Renal pelvis (tissue), 4 donors: Measurements from ENCODE around the gene SCNN1B. TPM values are rescaled to one million over a fixed set of nuclear protein-coding genes. Genes with fewer than 3 reads are reported as not detected.
"Not testable (repeated sequence)": the region's sequence is repeated elsewhere in the genome, so short reads cannot be mapped to it uniquely, and the experiment has no call there.

Experiments used
- DNase-seq: peaks from one replicate; pipeline ENCODE4 v3.0.0-alpha.2; 2013
- polyA plus RNA-seq, 3 donors: library from polyadenylated mRNA; unstranded; fragments of 120-200 nt; gene quantifications; one replicate each; pipeline ENCODE4 v1.2.1, GENCODE V29; 2013; ENCODE audit not compliant: insufficient read length in 3 of 3

SCNN1B gene
- polyA plus RNA-seq, 3 donors, result 16.4 to 17.7 (median 17.2) TPM

DNA sequence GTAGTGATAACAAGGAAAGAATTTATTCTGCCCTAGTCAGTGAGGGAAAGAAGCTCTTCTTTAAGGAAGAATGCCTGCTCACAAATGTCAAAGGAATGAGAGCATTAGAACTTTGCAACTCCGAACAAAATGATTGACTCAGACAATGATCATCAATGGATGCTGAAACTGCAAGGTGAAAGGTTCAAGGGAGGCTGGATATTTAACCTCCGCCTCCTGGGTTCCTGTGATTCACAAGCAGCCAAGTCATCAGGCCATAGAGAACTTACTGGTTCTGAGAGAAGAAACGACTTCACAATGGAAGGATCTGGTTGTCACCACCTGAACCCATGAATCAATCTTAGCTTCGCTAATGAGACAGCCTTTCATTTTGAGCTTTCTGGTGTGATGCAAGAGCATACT is 16.0 kb upstream of the SCNN1B start:
- no peak for DNase-seq

DNA sequence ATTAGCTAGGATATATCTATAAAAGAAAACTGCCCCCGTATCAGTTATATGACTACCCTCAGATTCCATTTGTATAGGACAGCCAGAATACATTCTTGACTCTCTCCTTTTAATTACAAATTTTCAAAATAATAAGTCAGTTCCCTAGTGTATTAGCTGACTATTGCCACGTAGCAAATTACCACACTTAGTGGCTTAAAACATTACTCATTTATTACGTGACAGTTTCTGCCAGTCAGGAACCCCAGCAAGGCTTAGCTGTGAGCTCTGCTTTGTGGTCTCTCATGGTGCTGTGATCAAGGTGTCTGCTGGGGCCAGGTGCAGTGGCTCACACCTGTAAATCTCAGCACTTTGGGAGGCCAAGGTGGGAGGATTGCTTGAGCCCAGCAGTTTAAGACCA is 13.9 kb upstream of the SCNN1B start:
- DNase-seq, result no peak

DNA sequence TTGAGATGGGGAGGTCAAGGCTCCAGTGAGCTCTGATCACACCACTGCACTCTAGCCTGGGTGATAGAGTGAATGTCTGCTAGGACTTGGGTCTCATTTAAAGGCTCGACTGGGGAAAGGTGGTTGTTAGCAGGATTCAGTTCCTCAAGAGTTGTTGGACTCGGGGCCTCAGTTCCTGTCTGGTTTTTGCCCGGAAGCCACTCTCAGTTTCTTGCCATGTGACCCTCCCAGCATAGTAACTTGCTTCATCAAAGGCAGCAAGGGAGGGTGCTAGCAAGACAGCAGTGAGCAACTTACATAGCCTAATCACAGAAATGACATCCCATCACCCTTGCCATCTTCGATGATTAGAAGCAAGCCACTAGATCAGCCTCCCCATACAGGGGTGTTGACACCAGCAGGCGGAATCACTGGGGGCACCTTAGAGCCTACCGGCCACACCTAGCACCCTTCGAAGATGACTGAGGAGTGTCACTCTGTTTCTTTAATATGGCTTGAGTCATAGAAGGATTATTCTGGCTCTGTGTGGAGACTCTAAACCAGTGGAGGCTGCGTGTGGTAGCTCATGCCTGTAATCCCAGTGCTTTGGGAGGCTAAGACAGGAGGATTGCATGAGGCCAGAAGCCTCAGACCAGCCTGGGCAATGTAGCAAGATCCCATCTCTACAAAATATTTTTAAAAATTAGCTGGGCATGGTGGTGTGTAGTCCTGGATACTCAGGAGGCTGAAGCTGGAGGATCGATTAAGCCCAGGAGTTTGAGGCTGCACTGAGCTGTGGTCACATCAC is 13.2 kb upstream of the SCNN1B start:
- DNase-seq, result no peak

DNA sequence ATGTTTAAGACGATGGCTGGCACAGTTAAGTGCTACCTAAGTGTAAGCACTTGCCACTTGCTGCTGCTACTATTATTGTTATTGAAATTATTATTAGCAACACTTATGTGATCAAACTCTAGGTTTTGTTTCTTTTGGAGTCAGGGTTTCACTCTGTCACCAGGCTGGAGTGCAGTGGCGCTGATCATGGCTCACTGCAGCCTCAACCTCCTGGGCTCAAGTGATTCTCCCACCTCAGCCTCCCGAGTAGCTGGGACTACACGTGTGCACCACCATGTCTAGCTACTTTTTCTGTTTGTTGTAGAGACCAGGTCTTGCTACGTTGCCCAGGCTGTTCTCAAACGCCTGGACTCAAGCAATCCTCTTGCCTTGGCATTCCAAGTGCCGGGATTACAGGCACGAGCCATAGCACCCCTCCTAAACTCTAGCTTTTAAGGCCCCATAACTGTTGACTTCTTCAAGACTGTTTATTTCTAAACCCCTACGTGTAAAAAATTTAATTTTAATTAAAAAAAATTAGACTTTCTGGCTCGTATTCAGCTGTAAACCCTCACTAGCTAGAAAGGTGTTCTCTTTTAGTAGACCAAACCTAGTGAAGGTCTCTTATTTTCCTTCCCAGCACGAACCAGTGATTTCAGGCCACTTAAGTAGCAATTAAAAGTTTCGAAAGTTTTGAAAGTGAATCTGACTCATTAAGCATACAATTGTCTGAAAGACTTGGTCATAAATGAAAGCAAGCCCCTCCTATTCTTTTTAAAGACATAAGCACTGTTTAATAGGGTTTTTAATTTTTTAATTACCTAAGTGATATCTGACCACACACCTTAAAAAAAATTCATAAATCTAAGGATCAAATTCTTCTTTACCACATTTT is 11.7 kb upstream of the SCNN1B start:
- DNase-seq, result no peak

DNA sequence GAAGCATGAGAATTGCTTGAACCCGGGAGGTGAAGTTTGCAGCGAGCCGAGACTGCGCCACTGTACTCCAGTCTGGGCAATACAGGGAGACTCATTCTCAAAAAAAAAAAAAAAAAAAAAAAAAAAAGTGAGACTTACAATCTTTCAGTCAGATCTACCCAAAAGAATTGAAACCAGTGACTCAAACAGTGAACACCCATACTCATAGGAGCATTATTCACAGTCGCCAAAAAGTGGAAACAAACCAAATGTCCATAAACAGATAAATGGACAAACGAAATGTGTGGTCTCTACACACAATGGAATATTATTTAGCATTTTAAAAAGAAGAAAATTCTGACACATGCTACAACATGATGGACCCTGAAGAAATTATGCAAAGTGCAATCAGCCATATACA is 9.1 kb upstream of the SCNN1B start:
- no peak for DNase-seq

DNA sequence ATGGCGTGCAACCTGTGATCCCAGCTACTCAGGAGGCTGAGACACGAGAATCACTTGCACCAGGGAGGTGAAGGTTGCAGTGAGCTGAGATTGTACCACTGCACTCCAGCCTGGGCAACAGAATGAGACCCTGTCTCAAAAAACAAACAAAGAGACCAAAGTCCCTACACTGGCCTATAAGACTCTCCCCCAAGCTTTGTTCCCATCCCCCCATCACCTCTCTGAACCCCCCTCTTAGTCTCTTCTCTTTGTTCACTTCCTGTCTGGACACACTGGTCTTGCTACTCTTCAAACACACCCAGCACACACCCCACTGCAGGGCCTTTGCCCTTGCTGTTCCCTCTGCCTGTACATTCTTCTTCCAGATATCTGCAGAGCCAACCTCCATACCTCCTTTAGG is 7.8 kb upstream of the SCNN1B start:
- DNase-seq, result no peak

DNA sequence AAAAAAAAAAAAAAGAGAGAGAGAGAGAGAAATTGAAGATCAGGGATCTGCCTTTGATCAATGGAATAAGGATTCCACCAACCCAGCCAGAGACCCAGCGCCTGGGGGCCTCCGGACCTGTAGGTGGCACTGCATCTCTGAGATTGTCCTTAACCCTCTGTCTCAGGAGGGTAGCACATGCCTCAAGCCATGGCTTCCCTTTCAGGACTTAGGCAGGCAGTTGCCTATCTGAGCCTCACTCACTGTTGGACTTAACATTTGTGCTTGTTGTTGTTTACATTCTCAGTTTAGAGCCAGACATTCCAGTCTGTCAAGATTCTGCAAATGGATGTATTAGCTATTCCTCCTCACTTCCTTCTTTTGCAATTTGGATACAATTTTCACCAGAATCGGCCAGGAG is 5.1 kb upstream of the SCNN1B start:
- no peak for DNase-seq

DNA sequence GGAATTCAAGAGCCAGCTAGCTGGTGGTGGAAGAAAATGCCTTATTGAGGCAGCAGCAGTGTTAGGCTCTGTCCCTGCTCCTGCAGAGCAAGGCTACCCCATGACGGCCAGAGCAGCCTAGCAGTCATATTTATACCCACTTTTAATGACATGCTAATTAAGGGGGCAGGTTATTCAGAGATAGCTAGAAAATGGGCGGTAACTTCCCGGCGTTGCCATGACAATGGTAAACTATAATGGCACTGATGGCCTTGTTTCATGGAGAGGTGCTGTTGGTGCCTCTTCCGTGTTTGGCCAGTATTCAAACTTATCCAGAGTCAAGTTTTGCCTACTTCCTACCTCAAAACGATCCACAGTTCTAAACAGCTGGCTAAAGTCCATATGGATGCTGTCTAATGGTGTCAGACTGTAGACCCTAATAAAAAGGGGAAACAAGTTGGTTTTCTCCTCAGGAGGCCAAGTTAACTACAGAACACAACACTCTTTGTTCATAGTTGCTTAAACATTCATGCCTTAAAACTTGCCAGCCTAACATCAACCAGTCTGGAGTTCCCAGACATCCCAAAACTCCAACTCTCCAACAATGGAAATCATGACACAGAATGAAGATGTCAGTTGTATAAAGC is 3.7 kb upstream of the SCNN1B start:
- DNase-seq, result no peak

DNA sequence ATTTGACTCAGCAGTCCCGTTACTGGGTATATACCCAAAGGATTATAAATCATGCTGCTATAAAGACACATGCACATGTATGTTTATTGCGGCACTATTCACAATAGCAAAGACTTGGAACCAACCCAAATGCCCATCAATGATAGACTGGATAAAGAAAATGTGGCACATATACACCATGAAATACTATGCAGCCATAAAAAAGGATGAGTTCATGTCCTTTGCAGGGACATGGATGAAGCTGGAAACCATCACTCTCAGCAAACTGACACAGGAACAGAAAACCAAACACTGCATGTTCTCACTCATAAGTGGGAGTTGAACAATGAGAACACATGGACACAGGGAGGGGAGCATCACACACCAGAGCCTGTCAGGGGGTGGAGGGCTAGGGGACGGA is 2.3 kb upstream of the SCNN1B start:
- DNase-seq, result not testable (repeated sequence)

DNA sequence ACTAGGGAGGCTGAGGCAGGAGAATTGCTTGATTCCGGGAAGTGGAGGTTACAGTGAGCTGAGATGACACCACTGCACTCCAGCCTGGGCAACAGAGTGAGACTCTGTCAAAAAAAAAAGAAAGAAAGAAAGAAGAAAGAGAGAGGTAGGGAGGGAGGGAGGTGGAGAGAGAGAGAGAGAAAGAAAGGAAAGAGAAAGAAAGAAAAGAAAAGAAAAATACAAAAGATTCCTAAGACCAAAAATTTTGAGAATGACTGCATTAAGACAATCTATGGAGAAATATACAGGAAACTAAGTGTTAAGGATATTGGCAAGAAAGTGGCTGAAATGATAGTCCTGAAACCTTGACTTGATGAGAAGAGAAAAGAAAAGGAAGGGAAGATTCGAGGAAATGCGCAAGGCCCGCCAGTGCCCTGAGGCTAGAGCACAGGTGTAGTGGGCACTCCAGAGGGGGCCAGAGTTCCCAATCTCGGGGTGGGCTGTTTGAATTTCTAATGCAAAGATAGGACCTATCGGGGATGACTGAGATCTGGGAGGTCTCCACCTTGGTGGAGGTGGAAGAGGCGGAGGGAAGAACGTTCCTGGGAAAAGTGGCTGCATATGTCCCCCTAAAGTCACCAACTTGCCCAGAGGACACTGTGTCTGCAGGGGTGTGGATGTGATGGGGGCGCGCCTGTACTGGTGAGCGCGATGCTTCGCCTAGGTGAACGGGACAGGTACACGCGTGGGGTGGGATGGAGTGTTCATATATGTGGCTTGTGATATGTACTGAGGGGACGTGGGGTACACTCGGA is 654 bp upstream of the SCNN1B start:
- no peak for DNase-seq

DNA sequence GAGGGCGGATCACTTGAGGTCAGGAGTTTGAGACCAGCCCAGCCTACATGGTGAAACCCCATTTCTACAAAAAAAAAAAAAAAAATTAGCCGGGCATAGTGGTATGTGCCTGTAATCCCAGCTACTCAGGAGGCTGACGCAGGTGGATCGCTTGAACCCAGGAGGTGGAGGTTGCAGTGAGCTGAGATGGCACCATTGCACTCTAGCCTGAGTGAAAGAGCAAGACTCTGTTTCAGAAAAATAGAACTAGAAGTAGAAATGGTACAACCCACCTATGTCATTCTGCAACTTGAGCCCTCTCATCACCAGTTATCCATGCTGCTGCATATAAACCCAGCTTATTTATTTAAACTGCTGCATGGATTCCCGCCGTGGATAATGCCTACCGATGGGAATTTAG is 1.6 kb downstream of the SCNN1B start:
- DNase-seq, result no peak

DNA sequence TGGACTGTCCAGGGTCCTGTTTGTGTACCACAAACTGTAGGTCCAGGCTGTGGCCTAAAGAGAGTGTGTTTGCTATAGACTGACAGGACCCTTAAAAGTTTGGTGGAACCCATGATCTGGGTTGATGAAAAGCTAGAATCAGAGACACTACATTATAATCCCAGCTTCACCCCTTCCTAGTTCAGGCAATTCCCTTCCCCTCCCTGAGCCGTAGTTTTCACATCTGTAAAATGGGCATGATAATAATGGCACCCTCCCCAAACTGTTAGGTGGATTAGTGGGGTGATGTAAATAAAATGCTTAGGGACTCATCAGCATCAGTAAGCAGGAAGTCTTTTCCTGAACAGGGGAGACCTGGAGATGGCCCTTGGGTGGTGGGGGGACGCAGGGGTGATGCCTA is 2.5 kb downstream of the SCNN1B start:
- DNase-seq, result no peak

DNA sequence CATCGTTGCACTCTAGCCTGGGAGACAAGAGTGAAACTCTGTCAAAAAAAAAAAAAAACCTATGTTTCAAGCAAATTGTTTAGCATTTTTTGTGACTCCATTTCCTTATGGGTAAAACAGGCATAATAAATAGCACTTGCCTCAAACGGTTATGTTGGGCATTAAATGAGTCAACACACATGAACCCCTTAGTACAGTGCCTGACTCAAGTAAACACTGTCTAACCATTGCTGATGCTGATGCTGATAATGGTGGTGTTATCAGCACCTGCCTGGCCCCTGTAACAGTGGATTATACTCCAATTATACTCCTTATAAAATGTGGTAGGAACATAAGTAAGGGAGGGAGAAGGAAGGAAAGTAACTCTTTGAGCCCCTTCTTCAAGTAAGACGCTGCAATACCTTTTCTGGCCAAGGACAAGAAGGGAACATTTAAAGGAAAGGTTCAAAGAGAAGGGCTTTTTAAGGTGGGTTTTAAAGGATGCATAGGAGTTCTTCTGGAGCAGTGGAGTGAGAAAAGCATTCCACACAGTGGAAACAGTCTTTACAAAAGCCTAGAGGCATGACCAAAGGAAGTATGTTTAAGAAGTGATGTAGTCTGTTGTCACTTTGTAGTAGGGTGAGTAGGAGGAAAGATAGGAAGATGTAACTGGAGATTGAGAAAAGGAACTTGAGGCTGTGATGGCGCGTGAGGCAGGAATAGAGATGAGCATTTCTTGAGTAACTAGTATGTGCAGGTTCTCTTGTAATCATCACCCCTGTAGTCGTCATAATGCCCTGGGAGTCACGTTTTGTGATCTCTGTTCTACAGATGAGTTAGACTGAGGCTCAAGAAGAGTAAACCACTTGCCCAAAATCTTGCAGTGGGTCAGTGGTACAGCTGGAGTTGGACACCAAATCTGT is 4.3 kb downstream of the SCNN1B start:
- DNase-seq, result no peak

DNA sequence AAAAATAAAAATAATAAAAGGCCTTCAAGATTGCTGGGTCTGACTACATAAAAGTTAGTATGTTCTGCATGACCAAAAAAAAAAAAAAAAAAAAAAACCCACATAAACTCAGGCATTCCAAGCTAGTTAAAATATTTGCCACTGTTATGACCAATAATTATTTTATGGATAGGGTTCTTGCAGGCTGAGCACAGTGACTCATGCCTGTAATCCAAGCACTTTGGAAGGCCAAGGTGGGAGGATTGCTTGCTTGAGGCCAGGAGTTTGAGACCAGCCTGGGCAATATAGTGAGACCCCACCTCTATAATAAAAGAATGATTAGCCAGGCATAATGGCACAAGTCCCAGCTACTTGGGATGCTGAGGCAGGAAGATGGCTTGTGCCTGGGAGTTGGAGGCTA is 8.1 kb downstream of the SCNN1B start:
- no peak for DNase-seq

DNA sequence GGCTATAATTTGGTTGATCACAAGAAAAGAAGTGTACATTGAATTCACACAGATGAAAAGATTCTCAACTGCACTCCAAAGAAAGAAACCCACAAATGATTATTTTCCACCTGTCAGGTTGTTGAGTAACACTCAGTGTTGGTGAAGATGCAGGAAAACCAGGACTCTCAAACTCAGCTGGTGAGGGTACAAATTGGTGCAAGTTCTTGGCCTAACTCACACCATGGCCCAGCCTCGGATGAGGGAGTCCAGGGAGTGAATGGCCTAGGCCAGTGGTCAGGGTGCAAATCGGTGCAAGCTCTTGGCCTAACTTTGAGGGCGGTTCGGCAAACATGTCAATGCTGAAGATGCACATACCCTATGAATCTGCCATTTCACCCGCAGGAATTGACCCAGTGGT is 8.6 kb downstream of the SCNN1B start:
- no peak for DNase-seq

DNA sequence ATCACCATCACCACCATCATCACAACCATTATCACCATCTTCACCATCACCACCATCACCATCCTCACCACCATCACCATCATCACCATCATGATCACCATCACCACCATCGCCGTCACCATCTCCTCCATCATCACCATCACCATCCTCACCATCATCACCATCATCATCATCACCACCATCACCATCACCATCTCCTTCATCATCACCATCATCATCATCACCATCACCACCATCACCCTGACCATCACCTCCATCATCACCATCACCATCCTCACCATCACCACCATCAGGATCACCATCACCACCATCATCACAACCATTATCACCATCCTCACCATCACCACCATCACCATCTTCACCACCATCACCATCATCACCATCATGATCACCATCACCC is 14.1 kb downstream of the SCNN1B start:
- DNase-seq, result no peak

DNA sequence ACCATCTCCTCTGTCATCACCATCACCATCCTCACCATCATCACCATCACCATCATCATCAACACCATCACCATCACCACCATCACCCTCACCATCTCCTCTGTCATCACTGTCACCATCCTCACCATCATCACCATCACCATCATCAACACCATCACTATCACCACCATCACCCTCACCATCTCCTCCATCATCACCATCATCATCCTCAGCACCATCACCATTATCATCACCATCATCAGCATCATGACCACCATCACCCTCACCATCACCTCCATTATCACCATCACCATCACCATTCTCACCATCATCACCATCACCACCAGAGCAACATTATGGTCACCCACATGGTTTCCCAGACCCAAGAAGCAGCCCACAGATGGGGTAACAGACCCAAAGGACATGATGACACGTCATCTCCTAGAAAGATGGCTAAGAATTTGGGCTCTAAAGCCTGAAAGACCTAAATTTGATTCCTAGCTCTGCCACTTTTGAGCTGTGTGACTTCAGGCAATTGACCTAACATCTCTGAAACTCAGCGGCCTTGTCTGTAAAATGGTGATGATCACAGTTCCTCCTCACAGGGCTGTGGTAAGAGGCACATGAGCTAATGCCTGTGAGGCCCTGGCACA is 14.6 kb downstream of the SCNN1B start:
- no peak for DNase-seq

DNA sequence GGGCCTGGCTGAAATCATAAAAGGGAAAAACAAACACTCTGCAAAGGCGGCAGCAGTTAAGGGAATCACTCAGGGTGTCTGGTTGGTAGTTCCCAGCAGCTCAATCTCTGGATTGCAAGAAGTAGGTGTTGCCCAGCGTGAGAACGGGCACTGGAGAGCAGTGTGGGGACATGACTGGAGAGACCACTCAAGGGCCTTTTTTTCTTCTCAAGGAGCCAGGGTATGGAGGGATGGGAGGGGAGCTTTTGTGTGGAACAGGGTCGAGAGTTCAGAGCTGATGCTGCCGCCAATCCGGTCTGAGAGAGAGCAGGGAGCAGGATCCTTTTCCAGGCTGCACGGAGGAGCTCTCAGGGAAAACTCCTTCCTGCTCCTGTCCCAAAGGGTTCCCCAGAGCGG is 15.2 kb downstream of the SCNN1B start:
- DNase-seq, result no peak

DNA sequence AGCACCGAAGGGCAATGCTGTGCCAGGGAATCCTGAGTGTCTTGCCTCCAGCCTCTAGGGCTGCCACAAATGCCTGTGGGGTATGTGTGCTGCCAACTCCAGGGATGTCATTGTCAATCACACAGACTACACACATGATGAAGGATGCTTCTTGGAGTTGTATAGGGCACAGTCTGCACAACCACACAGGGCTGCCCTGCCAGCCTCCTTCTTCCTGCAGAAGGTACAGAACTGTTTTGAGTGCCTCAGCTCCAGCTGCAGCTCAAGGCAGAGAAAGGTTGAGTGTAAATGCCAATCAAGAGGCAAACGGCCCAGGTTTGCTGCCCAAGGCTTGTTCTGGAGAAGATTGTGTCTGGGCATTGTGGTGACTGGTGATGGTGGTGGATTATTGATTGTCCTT is 15.6 kb downstream of the SCNN1B start:
- no peak for DNase-seq

DNA sequence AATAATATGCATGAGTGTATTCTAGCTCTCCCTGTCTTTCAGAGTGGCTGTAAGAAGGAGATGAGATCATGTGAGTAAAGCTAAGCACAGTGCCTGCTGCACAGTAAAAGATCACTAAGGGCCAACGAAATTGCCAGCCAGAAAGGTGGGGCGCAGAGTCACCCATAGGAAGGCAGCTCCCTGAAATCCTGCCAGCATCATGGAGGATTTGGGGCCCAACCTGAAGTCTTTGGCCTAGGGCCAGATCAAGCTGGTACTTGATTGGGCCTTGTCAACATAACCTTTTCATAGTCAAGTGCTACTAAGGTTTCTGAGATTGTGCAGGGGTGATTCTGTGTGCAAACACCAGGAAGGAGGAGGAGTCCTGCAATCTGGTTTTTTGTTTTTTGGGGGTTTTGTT is 16.5 kb downstream of the SCNN1B start:
- DNase-seq, result no peak
